NOMO-1 (cell line): ENCODE measurements around the gene MPDZ.
"Not testable (repeated sequence)": the region's sequence is repeated elsewhere in the genome, so short reads cannot be mapped to it uniquely, and the experiment has no call there.

Source experiments
- DNase-seq, 2 experiments: peaks; one replicate each; lab custom pipeline; 2025; ENCODE audit not compliant: unreplicated experiment in 2 of 2; lab: John Stamatoyannopoulos, UW

Gene MPDZ

DNA sequence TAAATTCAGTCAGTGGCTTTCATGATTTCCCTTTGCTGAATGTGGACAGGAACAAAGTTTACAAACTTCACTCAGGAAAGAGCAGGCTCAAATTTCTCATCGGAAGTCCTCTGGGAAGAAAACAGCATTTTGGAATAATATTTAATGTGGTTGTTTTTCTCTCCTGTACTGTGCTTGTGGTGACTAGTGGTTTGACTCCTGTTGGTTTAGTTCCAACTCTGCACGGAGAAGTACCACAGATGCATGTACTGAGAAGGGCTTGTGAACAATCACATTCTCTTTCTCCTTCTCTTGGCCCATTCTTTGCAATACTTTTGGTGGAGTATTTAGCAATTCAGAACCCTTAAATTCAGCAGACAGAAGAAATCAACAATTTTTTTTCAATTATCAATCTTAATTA lies 13.3 kb downstream of the MPDZ start:
- DNase-seq, result no peak

DNA sequence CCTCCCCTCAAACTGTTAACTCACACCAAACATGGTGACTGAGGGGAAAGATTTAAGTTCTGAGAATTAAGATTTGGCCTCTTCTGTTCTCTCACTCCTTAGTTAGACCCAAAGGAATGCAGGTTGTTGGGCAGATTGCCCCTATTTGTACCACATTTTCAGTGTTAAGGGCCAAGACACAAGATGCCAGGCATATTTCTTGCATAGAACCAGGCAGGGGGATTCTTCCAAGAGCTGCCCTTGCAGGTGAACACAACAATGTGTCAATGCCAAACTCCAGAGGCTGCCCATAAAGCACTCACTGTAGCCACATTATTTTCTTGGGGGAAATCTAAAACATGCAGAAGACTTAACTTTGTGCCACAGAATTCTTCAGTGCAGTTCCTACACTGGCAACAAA lies 14.7 kb downstream of the MPDZ start:
- no peak for DNase-seq

DNA sequence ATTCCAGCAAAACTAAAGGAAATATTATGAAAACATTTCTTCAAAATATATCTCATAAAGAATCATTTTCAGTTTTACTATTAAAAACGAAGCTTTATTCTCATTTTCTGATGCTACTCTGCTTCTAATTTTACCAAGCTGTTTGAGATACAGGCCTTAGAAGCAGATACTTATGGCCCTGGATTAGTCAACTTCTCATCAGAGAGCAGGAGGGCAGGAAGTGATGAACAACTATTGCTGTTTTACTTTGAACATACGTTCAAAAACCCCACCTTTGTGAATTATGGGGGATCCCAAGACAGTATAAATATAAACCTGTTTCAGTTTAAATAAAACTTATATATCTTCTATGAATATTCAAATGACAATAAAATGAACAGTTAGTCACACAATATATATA lies 16.0 kb downstream of the MPDZ start:
- DNase-seq, result no peak

GRCh38 chr9:13252852-13253251 lies 26.6 kb downstream of the MPDZ start:
- no peak for DNase-seq

GRCh38 chr9:13244181-13244580 lies 35.3 kb downstream of the MPDZ start:
- no peak for DNase-seq

DNA sequence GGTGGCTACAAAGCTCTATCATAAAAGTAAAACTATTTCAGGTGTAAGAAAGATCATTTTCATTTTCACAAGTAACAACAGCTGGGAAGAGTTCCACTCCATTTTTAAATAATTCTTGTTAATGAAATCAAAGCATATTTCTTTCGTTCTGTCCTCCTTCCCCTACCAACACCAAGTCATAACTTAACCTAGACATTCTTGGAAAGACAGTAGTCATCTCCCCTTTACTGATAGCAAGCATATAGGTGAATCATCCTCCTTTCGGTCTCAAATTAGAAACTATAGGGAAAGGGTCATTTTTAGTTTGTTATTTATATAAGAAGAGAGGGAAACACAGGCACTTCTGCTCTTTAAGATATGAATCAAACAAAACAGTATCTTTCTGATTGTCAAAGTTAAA lies 38.2 kb downstream of the MPDZ start:
- no peak for DNase-seq

DNA sequence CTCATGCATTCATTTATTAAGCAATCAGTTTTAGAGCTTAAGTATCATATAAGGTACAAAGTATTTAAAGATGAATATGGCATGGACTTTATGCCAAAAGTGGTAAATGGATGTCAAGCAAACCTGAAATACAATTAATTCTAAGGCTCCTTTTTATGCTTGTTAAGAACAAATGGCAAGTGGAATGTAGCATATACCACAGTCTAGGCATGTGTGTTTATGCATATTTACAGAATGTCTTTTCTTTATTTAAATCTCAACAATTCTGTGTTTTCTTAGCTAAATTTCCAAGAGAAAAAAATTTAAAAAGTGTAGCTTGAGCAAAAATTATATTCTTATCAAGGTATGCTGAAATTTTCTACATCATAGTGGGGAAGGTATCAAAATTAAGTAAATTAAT lies 39.8 kb downstream of the MPDZ start:
- DNase-seq, result no peak

GRCh38 chr9:13239208-13239607 lies 40.3 kb downstream of the MPDZ start:
- DNase-seq, result no peak

DNA sequence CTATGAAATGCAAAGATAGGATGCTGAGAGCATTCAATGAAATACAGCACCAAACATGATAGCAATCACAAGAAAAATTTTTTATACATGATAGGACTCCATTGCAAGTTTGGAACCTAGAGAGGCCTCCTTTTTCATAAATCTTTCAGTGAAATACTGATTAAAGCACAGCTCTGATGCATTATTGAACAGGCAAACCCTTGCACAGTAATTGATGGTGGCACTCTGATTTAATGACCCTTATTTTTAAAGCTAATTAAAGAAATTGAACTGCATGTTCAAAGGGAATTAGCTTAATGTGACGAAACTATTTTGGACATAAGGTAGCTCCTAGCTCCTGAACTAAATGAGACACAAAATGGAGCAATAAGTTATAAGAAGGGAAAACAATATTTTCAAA lies 44.6 kb downstream of the MPDZ start:
- no peak for DNase-seq

GRCh38 chr9:13228431-13228830 lies 51.1 kb downstream of the MPDZ start:
- no peak for DNase-seq

DNA sequence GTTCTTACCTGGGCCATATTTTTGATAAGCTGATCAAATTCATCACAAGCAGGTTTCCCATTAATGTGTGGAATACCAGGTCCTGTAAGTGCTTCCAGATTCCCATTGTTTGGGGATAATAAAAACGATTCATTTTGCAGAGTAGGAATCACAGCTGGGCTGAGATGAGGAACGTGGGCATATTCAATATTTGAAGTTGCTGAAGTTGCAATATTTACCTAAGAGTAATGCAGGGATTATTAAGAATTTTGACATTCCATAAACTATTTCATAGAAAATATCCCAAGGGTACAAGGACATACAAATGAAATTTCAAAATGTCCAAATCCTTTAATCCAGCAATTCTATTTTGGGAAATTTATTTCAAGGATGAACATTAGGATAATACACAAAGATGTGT lies 55.1 kb downstream of the MPDZ start:
- no peak for DNase-seq

DNA sequence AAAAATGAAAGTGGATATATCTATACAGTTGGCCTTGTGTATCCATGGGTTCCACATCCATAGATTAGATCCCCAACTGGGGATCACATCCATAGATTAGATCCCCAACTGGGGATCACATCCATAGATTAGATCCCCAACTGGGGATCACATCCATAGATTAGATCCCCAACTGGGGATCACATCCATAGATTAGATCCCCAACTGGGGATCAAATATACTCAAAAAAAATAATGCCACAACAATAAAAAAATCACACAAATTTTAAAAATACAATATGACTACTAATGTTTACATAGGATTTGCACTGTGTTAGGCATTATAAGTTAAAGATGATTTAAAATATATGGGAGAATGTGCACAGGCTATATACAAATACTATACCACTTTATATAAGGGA lies 56.8 kb downstream of the MPDZ start:
- not testable (repeated sequence) for DNase-seq

- DNase-seq, result no peak
Observed at GRCh38 chr9:13221741-13222140, 57.8 kb downstream of the MPDZ start.

DNA sequence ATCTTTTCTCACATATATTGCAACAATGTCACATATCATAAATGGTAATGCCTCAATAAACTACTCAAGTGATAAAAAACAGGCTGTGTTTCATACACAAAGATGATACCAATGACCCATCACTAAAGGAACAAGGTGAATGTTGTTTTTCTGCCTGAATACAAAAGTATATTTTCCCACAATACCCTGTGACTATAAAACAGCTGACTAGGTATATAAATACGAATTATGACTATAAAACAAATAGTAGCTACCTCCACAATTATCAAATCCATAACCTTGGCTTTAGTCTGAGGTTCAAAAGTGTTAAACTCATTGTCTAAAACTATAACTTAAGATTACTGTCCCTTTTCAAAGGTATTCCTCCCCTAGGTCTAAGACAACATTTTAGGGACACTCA lies 58.7 kb downstream of the MPDZ start:
- no peak for DNase-seq

DNA sequence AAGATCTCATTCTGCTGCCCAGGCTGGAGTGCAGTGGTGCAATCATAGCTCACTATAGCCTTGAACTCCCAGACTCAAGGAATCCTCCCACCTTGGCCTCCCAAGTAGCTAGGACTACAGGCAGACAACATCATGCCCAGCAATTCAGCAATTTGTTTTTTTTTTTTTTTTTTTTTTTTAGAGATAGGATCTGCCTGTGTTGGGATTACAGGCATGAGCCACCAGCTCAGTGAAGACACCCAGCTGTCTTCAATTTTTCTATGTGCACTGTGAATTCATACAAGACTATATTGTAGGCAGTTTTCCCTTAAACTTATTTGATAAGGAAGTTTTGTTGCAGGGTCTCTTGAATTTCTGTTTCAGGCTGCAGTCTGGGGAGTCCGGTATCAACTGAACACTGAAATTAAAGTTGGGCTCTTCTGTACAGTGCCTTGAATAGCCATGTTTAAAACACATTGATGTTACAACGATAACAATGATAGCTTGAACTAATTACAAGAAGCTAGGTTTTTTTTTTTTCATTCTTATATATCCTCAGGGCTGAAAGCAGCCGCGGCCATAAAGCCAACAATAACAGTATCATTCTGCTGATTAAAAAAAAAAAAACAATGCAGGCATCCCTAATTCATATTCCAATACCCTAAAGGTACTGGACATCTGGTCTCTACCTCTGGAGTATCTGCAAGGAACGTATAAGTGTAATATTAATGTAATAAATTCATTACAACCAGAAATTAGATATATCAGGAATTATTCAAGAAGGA lies 63.5 kb downstream of the MPDZ start:
- no peak for DNase-seq

DNA sequence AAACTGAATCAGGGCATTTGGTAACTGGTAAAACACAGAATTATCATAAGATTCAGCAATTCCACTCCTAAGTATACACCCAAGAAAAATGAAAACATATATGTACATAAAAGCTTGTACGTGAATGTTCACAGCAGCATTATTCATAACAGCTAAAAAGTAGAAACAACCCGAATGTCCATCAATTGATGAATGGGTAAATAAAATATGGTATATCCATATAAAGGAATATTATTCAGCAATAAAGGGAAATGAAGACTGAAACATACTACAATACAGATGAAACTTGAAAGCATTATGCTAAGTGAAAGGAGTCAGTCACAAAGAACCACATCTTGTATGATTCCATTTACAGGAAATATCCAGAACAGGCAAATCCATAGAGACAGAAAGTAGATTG lies 65.5 kb downstream of the MPDZ start:
- no peak for DNase-seq

- DNase-seq, result no peak
Observed at GRCh38 chr9:13213337-13213736, 66.2 kb downstream of the MPDZ start.

- no peak for DNase-seq
Observed at GRCh38 chr9:13210306-13210705, 69.2 kb downstream of the MPDZ start.

GRCh38 chr9:13209498-13209897 lies 70.0 kb downstream of the MPDZ start:
- DNase-seq, result no peak

DNA sequence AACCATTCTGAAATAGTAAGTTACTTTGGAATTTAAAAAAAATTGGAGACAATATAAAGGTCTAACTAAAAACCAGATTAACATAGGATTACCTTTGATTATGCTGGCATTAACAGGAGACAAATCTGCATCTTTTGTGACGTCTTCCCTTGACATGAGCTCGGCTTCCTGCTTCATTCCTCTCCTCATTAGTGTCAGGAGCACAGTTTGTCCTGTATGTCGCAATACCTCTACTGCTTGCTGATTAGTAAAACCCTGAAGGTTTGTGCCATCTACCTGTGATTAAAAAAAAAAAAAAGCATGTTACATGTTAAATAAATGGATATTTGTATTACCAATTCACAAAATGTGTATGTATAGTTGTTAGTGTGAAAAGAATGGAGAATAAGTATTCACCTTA lies 73.7 kb downstream of the MPDZ start:
- DNase-seq, result no peak

DNA sequence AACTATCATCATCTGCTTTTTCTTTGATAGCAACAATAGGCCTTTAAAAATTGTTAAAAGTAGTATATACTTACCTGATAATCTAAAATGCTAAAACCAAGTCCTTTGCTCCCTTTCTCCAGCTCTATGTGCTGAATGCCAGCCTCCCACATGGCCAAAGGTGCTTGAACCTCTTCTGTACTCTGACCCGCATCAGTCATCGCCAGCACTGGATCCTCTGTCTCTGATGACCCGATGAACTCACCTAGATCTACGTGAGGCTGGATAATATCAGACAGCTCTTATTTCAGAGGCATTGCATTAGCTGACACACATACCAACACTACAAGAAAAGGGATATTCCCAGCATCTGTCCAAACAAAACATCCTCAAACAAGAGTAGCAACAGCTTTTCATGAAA lies 89.5 kb downstream of the MPDZ start:
- DNase-seq, result no peak

GRCh38 chr9:13189362-13189761 lies 90.1 kb downstream of the MPDZ start:
- no peak for DNase-seq

DNA sequence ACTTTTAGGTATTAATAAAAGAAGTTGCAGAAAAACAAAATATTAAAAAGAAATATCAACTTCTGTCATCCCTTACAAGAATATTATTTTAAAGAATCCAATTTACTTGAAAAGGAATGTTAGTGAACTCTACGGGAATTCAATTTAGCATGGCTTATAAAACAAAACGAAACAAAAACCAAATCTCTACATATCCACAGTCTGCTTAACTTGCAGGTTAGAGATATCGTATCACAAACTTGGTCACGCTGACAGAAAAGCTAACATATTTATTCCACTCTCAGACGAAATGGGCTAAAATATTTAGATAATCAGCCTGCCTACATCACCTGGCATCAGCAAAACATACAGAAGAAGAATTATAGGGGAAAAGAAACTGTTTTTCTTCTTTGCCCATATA lies 92.7 kb downstream of the MPDZ start:
- no peak for DNase-seq
